Fibroblast of mammary gland (primary cell): ENCODE data around the gene MED15.

Experiments
- DNase-seq: peaks from one replicate; pipeline ENCODE4 v3.0.0-alpha.2; 2010; ENCODE audit warnings: low read depth
- H3K4me3 ChIP-seq: 2 replicates; pipeline ENCODE4 v1.5.1; 2011; ENCODE audit warnings: low read depth, mild to moderate bottlenecking, low read length, moderate library complexity; ENCODE audit not compliant: control insufficient read depth
- CTCF ChIP-seq: conservative IDR thresholded peaks from 2 replicates; pipeline ENCODE4 v1.5.1; 2011; ENCODE audit warnings: low read depth, low read length, inconsistent platforms; ENCODE audit not compliant: control insufficient read depth, insufficient read depth

Gene MED15

GRCh38 chr22:20578707-20579106 is 71.3 kb downstream of the MED15 start:
- no peak for TF ChIP-seq CTCF
- DNase-seq: no peak
- no peak overlapping the region for H3K4me3 ChIP-seq

- no peak for DNase-seq
- H3K4me3 ChIP-seq: no peak overlapping the region
- no peak for TF ChIP-seq CTCF
Observed at GRCh38 chr22:20579273-20580120, 72.1 kb downstream of the MED15 start.

GRCh38 chr22:20580179-20580578 is 72.8 kb downstream of the MED15 start:
- no peak for DNase-seq
- TF ChIP-seq CTCF: no peak
- no peak overlapping the region for H3K4me3 ChIP-seq

GRCh38 chr22:20580611-20581502 is 73.4 kb downstream of the MED15 start:
- no peak for DNase-seq
- no peak for TF ChIP-seq CTCF
- H3K4me3 ChIP-seq: no peak overlapping the region

- TF ChIP-seq CTCF: no peak
- DNase-seq: no peak
- H3K4me3 ChIP-seq: no peak overlapping the region
Observed at GRCh38 chr22:20581503-20582170, 74.2 kb downstream of the MED15 start.

- DNase-seq: no peak
- no peak for TF ChIP-seq CTCF
- no peak overlapping the region for H3K4me3 ChIP-seq
Observed at GRCh38 chr22:20582171-20582511, 74.7 kb downstream of the MED15 start.
